Measurements from ENCODE around the gene BCL2A1. TPM values are rescaled to one million over a fixed set of nuclear protein-coding genes. Genes with fewer than 3 reads are reported as not detected.
A peak's percentile ranks its signal among the peaks of the same experiment; 100 is the strongest.

The BCL2A1 gene
- total and polyA plus RNA-seq, 2 of the 4 experiments (the other 2 are of a cell fraction) = 2.3 to 4.5 TPM

- Histone ChIP-seq H3K23ac (ENCODE audit: low read depth, low read length) (no peak overlapping the region), H3K14ac (replicated peaks; ENCODE audit: low read depth, low read length) (0 out of 2 replicates have a peak overlapping the region, but pooled peaks have one; percentile 32), H3K18ac (ENCODE audit: low read depth, low read length) (no peak overlapping the region), H4K91ac (ENCODE audit: insufficient read depth, low read depth, low read length) (no peak overlapping the region), H3K4me3 (ENCODE audit: insufficient read depth, low read depth, low read length) (no peak overlapping the region), H4K20me1 (ENCODE audit: insufficient read depth, low read length) (no peaks in the 10 kb centered on the region), H3K4me2 (ENCODE audit: low read depth, low read length) (no peak overlapping the region), H2AK5ac (ENCODE audit: low read depth, low read length) (peak overlapping the region; percentile 73; the same call in 1 of the 2 replicates), H3K4ac (ENCODE audit: low read depth, low read length) (peak overlapping the region; percentile 12; the same call in 1 of the 2 replicates), H2BK120ac (ENCODE audit: low read depth, low read length) (peak overlapping the region; percentile 54; the same call in 1 of the 2 replicates), H2BK15ac (ENCODE audit: low read depth, low read length) (no peak overlapping the region), H3K9ac (ENCODE audit: low read depth, low read length) (no peak overlapping the region), H3K27me3 (ENCODE audit: control insufficient read depth, insufficient read depth, low read length) (no peaks in the 10 kb centered on the region), H3K9me3 (ENCODE audit: control insufficient read depth, insufficient read depth, low read length) (no peaks in the 10 kb centered on the region), H4K8ac (ENCODE audit: low read depth in 2 of 2, low read length in 2 of 2) (no peak overlapping the region), H3K56ac (ENCODE audit: extremely low read depth, insufficient read depth, low read length) (no peak overlapping the region), H2AK9ac (replicated peaks; ENCODE audit: low read depth, low read length, poor library complexity) (no peak overlapping the region), H3K4me1 (ENCODE audit: control insufficient read depth, insufficient read depth, low read length) (no peaks in the 10 kb centered on the region), H4K5ac (ENCODE audit: low read depth, low read length) (no peak overlapping the region), H2BK5ac (ENCODE audit: low read depth, low read length, poor library complexity, severe bottlenecking) (no peak overlapping the region), H3K27ac (ENCODE audit: insufficient read depth, low read length) (no peak overlapping the region), H2AFZ (replicated peaks; ENCODE audit: low read length, poor library complexity) (peak overlapping the region; percentile 67), H3K9me1 (ENCODE audit: insufficient read depth, low read length) (no peaks in the 10 kb centered on the region; the same call in 1 of the 2 replicates), H2BK20ac (ENCODE audit: low read depth, low read length) (0 out of 2 replicates have a peak overlapping the region, but pooled peaks have one; percentile 14), H3K36me3 (ENCODE audit: control insufficient read depth, insufficient read depth, low read length) (no peaks in the 10 kb centered on the region), H3K79me1 (ENCODE audit: low read depth in 1 of 2, low read length in 2 of 2) (no peaks in the 10 kb centered on the region; a peak in 1 of 4 replicates)
- in situ Hi-C loops (cut with MboI; ENCODE audit: low sequenced_read_pairs) = no loop called here
- intact Hi-C loops (cut with micrococcal nuclease) = no loop called here
- POLR2A ChIA-PET (ENCODE audit: unreplicated experiment) = no interaction called here
- CTCF ChIA-PET = no interaction called here
- dilution Hi-C loops (cut with HindIII; ENCODE audit: low sequenced_read_pairs, unreplicated experiment) = no loop called here
- no peak for ATAC-seq (ENCODE audit: low read depth)
- 90% methylated on average over 2 of the region's 6 CpGs; no CpG with 5 or more reads in 1 of the 2 experiments for WGBS, 2 experiments (ENCODE audit: extremely low coverage in 2 of 2, insufficient read length in 1 of 2)
- TF ChIP-seq RFX5 (IDR thresholded peaks at IDR 0.05; ENCODE audit: low read depth, low read length) = no peak
- no peak for TF ChIP-seq ELK1 (IDR thresholded peaks at IDR 0.05; ENCODE audit: borderline replicate concordance, low read depth, low read length)
- TF ChIP-seq CHD1 (IDR thresholded peaks at IDR 0.05; ENCODE audit: low read depth, low read length) = no peak
- no peak for TF ChIP-seq CTCF (conservative IDR thresholded peaks at IDR 0.05; ENCODE audit: low read depth, low read length)
- TF ChIP-seq MAFK (IDR thresholded peaks at IDR 0.05; ENCODE audit: low read depth, low read length) = no peak
- TF ChIP-seq FOS (IDR thresholded peaks at IDR 0.05; ENCODE audit: low read depth, low read length) = no peak
- DNase-seq = no peak
- no TSS peak for BruUV-seq (replicated peaks)
Observed at GRCh38 chr15:80003934-80004472, 33.0 kb upstream of the BCL2A1 start.

Measured in IMR-90 (cell line).